ENCODE measurements around the gene AEBP1. TPM values are rescaled to one million over a fixed set of nuclear protein-coding genes. Genes with fewer than 3 reads are reported as not detected.

Gene AEBP1
- total RNA-seq, 2 experiments from 2014 or later: 32.6 to 38.3 TPM

- Mint-ChIP-seq H3K27ac (no peak overlapping the region), H3K9me3 (no peaks in the 10 kb centered on the region), H3K4me1 (peaks cover 17% of the 10 kb centered on the region), H3K36me3 (no peaks in the 10 kb centered on the region), H3K4me3 (no peak overlapping the region), H3K27me3 (no peaks in the 10 kb centered on the region)
- no peak for DNase-seq
These were observed 11.0 kb upstream of the AEBP1 start for GRCh38 chr7:44093102-44093641.

- H3K27ac Mint-ChIP-seq: no peak overlapping the region
- H3K36me3 Mint-ChIP-seq: no peaks in the 10 kb centered on the region
- DNase-seq: no peak
- no peaks in the 10 kb centered on the region for H3K27me3 Mint-ChIP-seq
- no peaks in the 10 kb centered on the region for H3K9me3 Mint-ChIP-seq
- no peak overlapping the region for H3K4me3 Mint-ChIP-seq
- H3K4me1 Mint-ChIP-seq: peaks cover 22% of the 10 kb centered on the region
These were observed 9.8 kb upstream of the AEBP1 start for GRCh38 chr7:44094365-44094764.

- H3K4me1 Mint-ChIP-seq: peaks cover 22% of the 10 kb centered on the region
- H3K4me3 Mint-ChIP-seq: no peak overlapping the region
- no peaks in the 10 kb centered on the region for H3K36me3 Mint-ChIP-seq
- no peaks in the 10 kb centered on the region for H3K27me3 Mint-ChIP-seq
- H3K27ac Mint-ChIP-seq: no peak overlapping the region
- H3K9me3 Mint-ChIP-seq: no peaks in the 10 kb centered on the region
- DNase-seq: no peak
These were observed 9.1 kb upstream of the AEBP1 start for GRCh38 chr7:44094883-44095592.

- Mint-ChIP-seq H3K27me3 (no peaks in the 10 kb centered on the region), H3K9me3 (no peaks in the 10 kb centered on the region), H3K27ac (no peak overlapping the region), H3K4me3 (no peak overlapping the region), H3K36me3 (no peaks in the 10 kb centered on the region), H3K4me1 (peaks cover 22% of the 10 kb centered on the region)
- no peak for DNase-seq
These were observed 8.4 kb upstream of the AEBP1 start for GRCh38 chr7:44095781-44096180.

- H3K27me3 Mint-ChIP-seq: no peaks in the 10 kb centered on the region
- no peaks in the 10 kb centered on the region for H3K9me3 Mint-ChIP-seq
- H3K4me1 Mint-ChIP-seq: peaks cover 22% of the 10 kb centered on the region
- DNase-seq: no peak
- H3K36me3 Mint-ChIP-seq: no peaks in the 10 kb centered on the region
- peak overlapping the region; percentile 88 for H3K27ac Mint-ChIP-seq
- no peak overlapping the region for H3K4me3 Mint-ChIP-seq
These were observed 7.7 kb upstream of the AEBP1 start for GRCh38 chr7:44096326-44096881.

- Mint-ChIP-seq H3K9me3 (no peaks in the 10 kb centered on the region), H3K27ac (peak overlapping the region; percentile 88), H3K36me3 (no peaks in the 10 kb centered on the region), H3K4me1 (peaks cover 22% of the 10 kb centered on the region), H3K27me3 (no peaks in the 10 kb centered on the region), H3K4me3 (no peak overlapping the region)
- peak; percentile 56 for DNase-seq
These were observed 6.8 kb upstream of the AEBP1 start for GRCh38 chr7:44097064-44097932.

GRCh38 chr7:44098092-44099068 lies 5.8 kb upstream of the AEBP1 start:
- Mint-ChIP-seq H3K4me3 (no peak overlapping the region), H3K9me3 (no peaks in the 10 kb centered on the region)

GRCh38 chr7:44099669-44100068 lies 4.5 kb upstream of the AEBP1 start:
- DNase-seq: no peak
- peaks cover 24% of the 10 kb centered on the region for H3K4me1 Mint-ChIP-seq
- H3K27me3 Mint-ChIP-seq: no peaks in the 10 kb centered on the region

More at GRCh38 chr7:44098092-44099068, 5.8 kb upstream of the AEBP1 start:
- Mint-ChIP-seq H3K36me3 (no peaks in the 10 kb centered on the region), H3K27ac (peak overlapping the region; percentile 88), H3K27me3 (no peaks in the 10 kb centered on the region), H3K4me1 (peaks cover 24% of the 10 kb centered on the region)
- DNase-seq: no peak

GRCh38 chr7:44100458-44101302 lies 3.5 kb upstream of the AEBP1 start:
- H3K36me3 Mint-ChIP-seq: no peaks in the 10 kb centered on the region
- no peak overlapping the region for H3K27ac Mint-ChIP-seq
- no peaks in the 10 kb centered on the region for H3K9me3 Mint-ChIP-seq
- H3K27me3 Mint-ChIP-seq: no peaks in the 10 kb centered on the region
- no peak overlapping the region for H3K4me3 Mint-ChIP-seq
- peaks cover 30% of the 10 kb centered on the region for H3K4me1 Mint-ChIP-seq
- DNase-seq: no peak

More at GRCh38 chr7:44099669-44100068, 4.5 kb upstream of the AEBP1 start:
- H3K27ac Mint-ChIP-seq: no peak overlapping the region
- H3K4me3 Mint-ChIP-seq: no peak overlapping the region
- H3K36me3 Mint-ChIP-seq: no peaks in the 10 kb centered on the region
- no peaks in the 10 kb centered on the region for H3K9me3 Mint-ChIP-seq

- H3K27me3 Mint-ChIP-seq: no peaks in the 10 kb centered on the region
- H3K4me3 Mint-ChIP-seq: no peak overlapping the region
- no peak for DNase-seq
- H3K9me3 Mint-ChIP-seq: no peaks in the 10 kb centered on the region
- H3K36me3 Mint-ChIP-seq: peaks cover 2% of the 10 kb centered on the region
- H3K4me1 Mint-ChIP-seq: peaks cover 35% of the 10 kb centered on the region
- no peak overlapping the region for H3K27ac Mint-ChIP-seq
These were observed 2.7 kb upstream of the AEBP1 start for GRCh38 chr7:44101303-44101965.

- peaks cover 27% of the 10 kb centered on the region for H3K4me1 Mint-ChIP-seq
- H3K36me3 Mint-ChIP-seq: peaks cover 2% of the 10 kb centered on the region
- H3K4me3 Mint-ChIP-seq: no peak overlapping the region
- no peak for DNase-seq
- no peaks in the 10 kb centered on the region for H3K9me3 Mint-ChIP-seq
- no peak overlapping the region for H3K27ac Mint-ChIP-seq
- no peaks in the 10 kb centered on the region for H3K27me3 Mint-ChIP-seq
These were observed 1.9 kb upstream of the AEBP1 start for GRCh38 chr7:44101966-44102845.

GRCh38 chr7:44102846-44103565 lies 1.1 kb upstream of the AEBP1 start:
- Mint-ChIP-seq H3K4me1 (peaks cover 20% of the 10 kb centered on the region), H3K4me3 (peak overlapping the region; percentile 62), H3K9me3 (no peaks in the 10 kb centered on the region), H3K36me3 (peaks cover 2% of the 10 kb centered on the region), H3K27me3 (no peaks in the 10 kb centered on the region), H3K27ac (no peak overlapping the region)
- DNase-seq: no peak

Data from activated naive CD8-positive, alpha-beta T cell treated with anti-CD3 and anti-CD28 coated beads for 36 hours (primary cell).